PC-3 (cell line): ENCODE measurements around the gene CD6.

Experiments
- EZH2 ChIP-seq: fragments of 300-600 bp; sonication (generic); IDR thresholded peaks from one replicate; pipeline ENCODE4 v1.6.1; 2017; ENCODE audit warnings: antibody characterized with exemption, mild to moderate bottlenecking, low read length; ENCODE audit not compliant: unreplicated experiment
- EZH2phosphoT487 ChIP-seq: fragments of 300-600 bp; sonication (generic); IDR thresholded peaks from 2 replicates; pipeline ENCODE4 v1.6.1; 2018; ENCODE audit warnings: mild to moderate bottlenecking, antibody characterized with exemption, low read length, borderline replicate concordance
- TF ChIP-seq, protein P1 (sequence below): fragments of 300-600 bp; sonication (generic); conservative IDR thresholded peaks from 2 replicates; pipeline ENCODE4 v1.5.1; 2017; ENCODE audit warnings: antibody characterized with exemption, low read depth, mild to moderate bottlenecking, low read length

- TF ChIP-seq EZH2, result no peak
- TF ChIP-seq, protein P1, sequence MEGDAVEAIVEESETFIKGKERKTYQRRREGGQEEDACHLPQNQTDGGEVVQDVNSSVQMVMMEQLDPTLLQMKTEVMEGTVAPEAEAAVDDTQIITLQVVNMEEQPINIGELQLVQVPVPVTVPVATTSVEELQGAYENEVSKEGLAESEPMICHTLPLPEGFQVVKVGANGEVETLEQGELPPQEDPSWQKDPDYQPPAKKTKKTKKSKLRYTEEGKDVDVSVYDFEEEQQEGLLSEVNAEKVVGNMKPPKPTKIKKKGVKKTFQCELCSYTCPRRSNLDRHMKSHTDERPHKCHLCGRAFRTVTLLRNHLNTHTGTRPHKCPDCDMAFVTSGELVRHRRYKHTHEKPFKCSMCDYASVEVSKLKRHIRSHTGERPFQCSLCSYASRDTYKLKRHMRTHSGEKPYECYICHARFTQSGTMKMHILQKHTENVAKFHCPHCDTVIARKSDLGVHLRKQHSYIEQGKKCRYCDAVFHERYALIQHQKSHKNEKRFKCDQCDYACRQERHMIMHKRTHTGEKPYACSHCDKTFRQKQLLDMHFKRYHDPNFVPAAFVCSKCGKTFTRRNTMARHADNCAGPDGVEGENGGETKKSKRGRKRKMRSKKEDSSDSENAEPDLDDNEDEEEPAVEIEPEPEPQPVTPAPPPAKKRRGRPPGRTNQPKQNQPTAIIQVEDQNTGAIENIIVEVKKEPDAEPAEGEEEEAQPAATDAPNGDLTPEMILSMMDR, result no peak
- no peak for TF ChIP-seq EZH2phosphoT487
Observed at GRCh38 chr11:60924906-60925853, 46.3 kb upstream of the CD6 start.
